ENCODE measurements around the gene TRIM36.

DNA sequence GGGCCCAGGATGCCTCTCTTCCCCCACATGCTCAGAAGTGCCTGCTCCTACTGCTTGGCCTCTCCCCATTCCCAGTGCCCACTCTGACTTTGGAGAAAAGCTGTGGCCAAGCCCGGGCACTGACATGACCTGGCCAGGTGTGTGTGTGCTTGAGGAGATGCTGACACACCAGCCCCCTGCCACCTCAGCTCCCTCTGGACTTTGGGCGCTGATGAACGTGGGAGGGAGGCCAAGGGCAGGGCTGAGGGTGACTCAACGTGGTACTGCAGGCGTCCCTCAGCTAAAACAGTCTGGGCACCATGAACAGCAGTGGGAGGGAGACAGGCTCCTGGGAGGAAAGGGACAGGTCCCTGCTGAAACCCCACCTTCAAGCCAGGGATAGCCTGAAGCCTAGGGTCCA lies 3.9 kb downstream of the TRIM36 start:
- TF ChIP-seq, protein P1, sequence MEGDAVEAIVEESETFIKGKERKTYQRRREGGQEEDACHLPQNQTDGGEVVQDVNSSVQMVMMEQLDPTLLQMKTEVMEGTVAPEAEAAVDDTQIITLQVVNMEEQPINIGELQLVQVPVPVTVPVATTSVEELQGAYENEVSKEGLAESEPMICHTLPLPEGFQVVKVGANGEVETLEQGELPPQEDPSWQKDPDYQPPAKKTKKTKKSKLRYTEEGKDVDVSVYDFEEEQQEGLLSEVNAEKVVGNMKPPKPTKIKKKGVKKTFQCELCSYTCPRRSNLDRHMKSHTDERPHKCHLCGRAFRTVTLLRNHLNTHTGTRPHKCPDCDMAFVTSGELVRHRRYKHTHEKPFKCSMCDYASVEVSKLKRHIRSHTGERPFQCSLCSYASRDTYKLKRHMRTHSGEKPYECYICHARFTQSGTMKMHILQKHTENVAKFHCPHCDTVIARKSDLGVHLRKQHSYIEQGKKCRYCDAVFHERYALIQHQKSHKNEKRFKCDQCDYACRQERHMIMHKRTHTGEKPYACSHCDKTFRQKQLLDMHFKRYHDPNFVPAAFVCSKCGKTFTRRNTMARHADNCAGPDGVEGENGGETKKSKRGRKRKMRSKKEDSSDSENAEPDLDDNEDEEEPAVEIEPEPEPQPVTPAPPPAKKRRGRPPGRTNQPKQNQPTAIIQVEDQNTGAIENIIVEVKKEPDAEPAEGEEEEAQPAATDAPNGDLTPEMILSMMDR (IDR thresholded peaks at IDR 0.05): no peak
- no peak for TF ChIP-seq NFE2L1 (CRISPR knock-in tag; IDR thresholded peaks at IDR 0.05)
- TF ChIP-seq GABPB1 (CRISPR knock-in tag; IDR thresholded peaks at IDR 0.05): no peak
- TF ChIP-seq, protein P2, sequence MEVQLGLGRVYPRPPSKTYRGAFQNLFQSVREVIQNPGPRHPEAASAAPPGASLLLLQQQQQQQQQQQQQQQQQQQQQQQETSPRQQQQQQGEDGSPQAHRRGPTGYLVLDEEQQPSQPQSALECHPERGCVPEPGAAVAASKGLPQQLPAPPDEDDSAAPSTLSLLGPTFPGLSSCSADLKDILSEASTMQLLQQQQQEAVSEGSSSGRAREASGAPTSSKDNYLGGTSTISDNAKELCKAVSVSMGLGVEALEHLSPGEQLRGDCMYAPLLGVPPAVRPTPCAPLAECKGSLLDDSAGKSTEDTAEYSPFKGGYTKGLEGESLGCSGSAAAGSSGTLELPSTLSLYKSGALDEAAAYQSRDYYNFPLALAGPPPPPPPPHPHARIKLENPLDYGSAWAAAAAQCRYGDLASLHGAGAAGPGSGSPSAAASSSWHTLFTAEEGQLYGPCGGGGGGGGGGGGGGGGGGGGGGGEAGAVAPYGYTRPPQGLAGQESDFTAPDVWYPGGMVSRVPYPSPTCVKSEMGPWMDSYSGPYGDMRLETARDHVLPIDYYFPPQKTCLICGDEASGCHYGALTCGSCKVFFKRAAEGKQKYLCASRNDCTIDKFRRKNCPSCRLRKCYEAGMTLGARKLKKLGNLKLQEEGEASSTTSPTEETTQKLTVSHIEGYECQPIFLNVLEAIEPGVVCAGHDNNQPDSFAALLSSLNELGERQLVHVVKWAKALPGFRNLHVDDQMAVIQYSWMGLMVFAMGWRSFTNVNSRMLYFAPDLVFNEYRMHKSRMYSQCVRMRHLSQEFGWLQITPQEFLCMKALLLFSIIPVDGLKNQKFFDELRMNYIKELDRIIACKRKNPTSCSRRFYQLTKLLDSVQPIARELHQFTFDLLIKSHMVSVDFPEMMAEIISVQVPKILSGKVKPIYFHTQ (CRISPR knock-in tag; IDR thresholded peaks at IDR 0.05): no peak
- no peak for TF ChIP-seq E2F4 (CRISPR knock-in tag; IDR thresholded peaks at IDR 0.05; ENCODE audit: borderline replicate concordance, low read depth)
- TF ChIP-seq JUN (CRISPR knock-in tag; IDR thresholded peaks at IDR 0.05): no peak
- no peak for TF ChIP-seq MAX (CRISPR knock-in tag; IDR thresholded peaks at IDR 0.05)
- TF ChIP-seq FOXJ3 (CRISPR knock-in tag; IDR thresholded peaks at IDR 0.05; ENCODE audit: borderline replicate concordance): no peak
